ENCODE data around the gene SLC25A3. TPM values are rescaled to one million over a fixed set of nuclear protein-coding genes. Genes with fewer than 3 reads are reported as not detected.

The SLC25A3 gene
- polyA plus RNA-seq, 1 donor (not counting 4 experiments of a cell fraction or from before 2014, with no cell fraction given): 389 TPM

GRCh38 chr12:98578392-98578791 is 15.1 kb upstream of the SLC25A3 start:
- Histone ChIP-seq H3K9ac (ENCODE audit: control insufficient read depth, extremely low read depth, insufficient read depth, low read length) (no peak overlapping the region), H3K9me1 (ENCODE audit: control insufficient read depth, extremely low read depth, insufficient read depth, low read length) (no peaks in the 10 kb centered on the region), H4K20me1 (ENCODE audit: control insufficient read depth, extremely low read depth, insufficient read depth, low read length) (no peaks in the 10 kb centered on the region), H3K9me3 (ENCODE audit: control insufficient read depth, low read depth, low read length) (no peaks in the 10 kb centered on the region), H3K4me2 (ENCODE audit: control insufficient read depth, extremely low read depth, insufficient read depth, low read depth, low read length) (no peak overlapping the region), H3K4me1 (ENCODE audit: control insufficient read depth, extremely low read depth, insufficient read depth, low read length) (no peaks in the 10 kb centered on the region), H3K27ac (ENCODE audit: control insufficient read depth, insufficient read depth, low read length) (no peak overlapping the region), H3K4me3 (ENCODE audit: control insufficient read depth in 2 of 3, extremely low read depth in 1 of 3, insufficient read depth in 2 of 3, low read depth in 1 of 3, low read length in 3 of 3) (no peak overlapping the region), H3K36me3 (ENCODE audit: control insufficient read depth in 2 of 2, extremely low read depth in 1 of 2, insufficient read depth in 2 of 2, low read length in 2 of 2) (no peaks in the 10 kb centered on the region), H2AFZ (ENCODE audit: control insufficient read depth, low read length) (no peak overlapping the region), H3K27me3 (ENCODE audit: control insufficient read depth, extremely low read depth, insufficient read depth, low read length) (no peaks in the 10 kb centered on the region), H3K79me2 (ENCODE audit: control insufficient read depth, insufficient read depth, low read length) (no peaks in the 10 kb centered on the region)
- DNase-seq (ENCODE audit: low read depth, low spot score) (no peak), FAIRE-seq (no peak)
- dilution Hi-C loops (cut with MboI; ENCODE audit: extremely low pct_ligation_motif_present, low sequenced_read_pairs): no loop called here
- TF ChIP-seq EZH2 (IDR thresholded peaks at IDR 0.05; ENCODE audit: low read length): no peak
- no peak for TF ChIP-seq CTCF (optimal IDR thresholded peaks at IDR 0.05 in 1 of 3, IDR thresholded peaks at IDR 0.05 in 1 of 3, conservative IDR thresholded peaks at IDR 0.05 in 1 of 3; ENCODE audit: extremely low read depth in 1 of 3, insufficient read depth in 2 of 3, low read length in 3 of 3)

- peak; percentile 5 for FAIRE-seq
- no peaks in the 10 kb centered on the region for H3K4me1 ChIP-seq (ENCODE audit: control insufficient read depth, extremely low read depth, insufficient read depth, low read length)
- no peaks in the 10 kb centered on the region for H3K9me3 ChIP-seq (ENCODE audit: control insufficient read depth, low read depth, low read length)
- H3K36me3 ChIP-seq (ENCODE audit: control insufficient read depth in 2 of 2, extremely low read depth in 1 of 2, insufficient read depth in 2 of 2, low read length in 2 of 2): no peaks in the 10 kb centered on the region
- DNase-seq (ENCODE audit: low read depth, low spot score): no peak
- H3K9me1 ChIP-seq (ENCODE audit: control insufficient read depth, extremely low read depth, insufficient read depth, low read length): no peaks in the 10 kb centered on the region
- no peak overlapping the region for H2AFZ ChIP-seq (ENCODE audit: control insufficient read depth, low read length)
- H4K20me1 ChIP-seq (ENCODE audit: control insufficient read depth, extremely low read depth, insufficient read depth, low read length): no peaks in the 10 kb centered on the region
- no peak overlapping the region for H3K4me3 ChIP-seq (ENCODE audit: control insufficient read depth in 2 of 3, extremely low read depth in 1 of 3, insufficient read depth in 2 of 3, low read depth in 1 of 3, low read length in 3 of 3)
- dilution Hi-C loops (cut with MboI; ENCODE audit: extremely low pct_ligation_motif_present, low sequenced_read_pairs): no loop called here
- no peaks in the 10 kb centered on the region for H3K79me2 ChIP-seq (ENCODE audit: control insufficient read depth, insufficient read depth, low read length)
- TF ChIP-seq EZH2 (IDR thresholded peaks at IDR 0.05; ENCODE audit: low read length): no peak
- no peak for TF ChIP-seq CTCF (optimal IDR thresholded peaks at IDR 0.05 in 1 of 3, IDR thresholded peaks at IDR 0.05 in 1 of 3, conservative IDR thresholded peaks at IDR 0.05 in 1 of 3; ENCODE audit: extremely low read depth in 1 of 3, insufficient read depth in 2 of 3, low read length in 3 of 3)
- H3K4me2 ChIP-seq (ENCODE audit: control insufficient read depth, extremely low read depth, insufficient read depth, low read depth, low read length): no peak overlapping the region
- no peak overlapping the region for H3K27ac ChIP-seq (ENCODE audit: control insufficient read depth, insufficient read depth, low read length)
- H3K27me3 ChIP-seq (ENCODE audit: control insufficient read depth, extremely low read depth, insufficient read depth, low read length): no peaks in the 10 kb centered on the region
- H3K9ac ChIP-seq (ENCODE audit: control insufficient read depth, extremely low read depth, insufficient read depth, low read length): no peak overlapping the region
Measured at GRCh38 chr12:98578821-98579220, 14.7 kb upstream of the SLC25A3 start.
